GM13976 (cell line): ENCODE measurements around the gene TRIM60.
"Not testable (repeated sequence)": the region's sequence is repeated elsewhere in the genome, so short reads cannot be mapped to it uniquely, and the experiment has no call there.

Experiments
- DNase-seq: peaks from one replicate; pipeline ENCODE4 v3.0.0; 2012; ENCODE audit warnings: low spot score
- in situ Hi-C: fragments of 300-500 bp; cut with MboI; formaldehyde crosslinking; loops from one replicate; pipeline ENCODE4 v1.12.0; 2022; ENCODE audit warnings: low sequenced_read_pairs, mixed read lengths, inconsistent platforms; ENCODE audit not compliant: unreplicated experiment
- TF ChIP-seq, protein P1 (sequence below): IDR thresholded peaks from 2 replicates; pipeline ENCODE4 v1.5.1; 2012; ENCODE audit warnings: borderline replicate concordance, mild to moderate bottlenecking; ENCODE audit not compliant: insufficient read depth; ENCODE audit errors: extremely low read depth, missing control alignments, control extremely low read depth

The TRIM60 gene

GRCh38 chr4:165011403-165011802 lies 20.4 kb upstream of the TRIM60 start:
- DNase-seq, result no peak
- TF ChIP-seq, protein P1, sequence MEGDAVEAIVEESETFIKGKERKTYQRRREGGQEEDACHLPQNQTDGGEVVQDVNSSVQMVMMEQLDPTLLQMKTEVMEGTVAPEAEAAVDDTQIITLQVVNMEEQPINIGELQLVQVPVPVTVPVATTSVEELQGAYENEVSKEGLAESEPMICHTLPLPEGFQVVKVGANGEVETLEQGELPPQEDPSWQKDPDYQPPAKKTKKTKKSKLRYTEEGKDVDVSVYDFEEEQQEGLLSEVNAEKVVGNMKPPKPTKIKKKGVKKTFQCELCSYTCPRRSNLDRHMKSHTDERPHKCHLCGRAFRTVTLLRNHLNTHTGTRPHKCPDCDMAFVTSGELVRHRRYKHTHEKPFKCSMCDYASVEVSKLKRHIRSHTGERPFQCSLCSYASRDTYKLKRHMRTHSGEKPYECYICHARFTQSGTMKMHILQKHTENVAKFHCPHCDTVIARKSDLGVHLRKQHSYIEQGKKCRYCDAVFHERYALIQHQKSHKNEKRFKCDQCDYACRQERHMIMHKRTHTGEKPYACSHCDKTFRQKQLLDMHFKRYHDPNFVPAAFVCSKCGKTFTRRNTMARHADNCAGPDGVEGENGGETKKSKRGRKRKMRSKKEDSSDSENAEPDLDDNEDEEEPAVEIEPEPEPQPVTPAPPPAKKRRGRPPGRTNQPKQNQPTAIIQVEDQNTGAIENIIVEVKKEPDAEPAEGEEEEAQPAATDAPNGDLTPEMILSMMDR, result no peak
- in situ Hi-C loops, result no loop called here

DNA sequence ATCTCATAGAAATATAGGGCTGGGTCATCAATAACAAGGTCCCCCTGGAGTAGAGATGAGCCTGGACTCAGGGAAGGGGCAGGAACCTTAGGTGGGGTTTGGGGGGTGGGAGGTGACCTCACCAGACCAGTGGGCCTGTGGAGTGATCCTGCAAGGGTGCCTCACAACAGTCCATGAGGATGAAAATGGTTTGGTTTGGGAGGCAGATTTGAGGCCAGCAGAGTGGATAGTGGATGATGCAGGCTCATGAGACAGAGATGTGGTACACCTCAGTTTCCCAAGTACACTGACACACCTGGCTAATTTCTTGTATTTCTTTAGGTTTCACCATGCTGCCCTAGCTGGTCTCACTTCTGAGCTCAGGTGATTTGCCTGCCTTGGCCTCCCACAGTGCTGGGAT lies 18.1 kb upstream of the TRIM60 start:
- in situ Hi-C loops, result no loop called here

GRCh38 chr4:165016971-165017370 lies 14.8 kb upstream of the TRIM60 start:
- TF ChIP-seq, protein P1, result no peak
- DNase-seq, result no peak
- in situ Hi-C loops, result no loop called here

More for the DNA sequence above, 18.1 kb upstream of the TRIM60 start:
- TF ChIP-seq, protein P1, result no peak
- DNase-seq, result no peak

DNA sequence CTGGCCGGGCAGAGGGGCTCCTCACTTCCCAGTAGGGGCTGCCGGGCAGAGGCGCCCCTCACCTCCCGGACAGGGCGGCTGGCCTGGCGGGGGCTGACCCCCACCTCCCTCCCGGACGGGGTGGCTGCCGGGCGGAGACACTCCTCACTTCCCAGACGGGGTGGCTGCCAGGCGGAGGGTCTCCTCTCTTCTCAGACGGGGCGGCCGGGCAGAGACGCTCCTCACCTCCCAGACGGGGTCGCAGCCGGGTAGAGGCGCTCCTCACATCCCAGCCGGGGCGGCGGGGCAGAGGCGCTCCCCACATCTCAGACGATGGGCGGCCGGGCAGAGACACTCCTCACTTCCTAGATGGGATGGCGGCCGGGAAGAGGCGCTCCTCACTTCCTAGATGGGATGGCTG lies 11.8 kb upstream of the TRIM60 start:
- in situ Hi-C loops, DNase-seq: not testable (repeated sequence)

DNA sequence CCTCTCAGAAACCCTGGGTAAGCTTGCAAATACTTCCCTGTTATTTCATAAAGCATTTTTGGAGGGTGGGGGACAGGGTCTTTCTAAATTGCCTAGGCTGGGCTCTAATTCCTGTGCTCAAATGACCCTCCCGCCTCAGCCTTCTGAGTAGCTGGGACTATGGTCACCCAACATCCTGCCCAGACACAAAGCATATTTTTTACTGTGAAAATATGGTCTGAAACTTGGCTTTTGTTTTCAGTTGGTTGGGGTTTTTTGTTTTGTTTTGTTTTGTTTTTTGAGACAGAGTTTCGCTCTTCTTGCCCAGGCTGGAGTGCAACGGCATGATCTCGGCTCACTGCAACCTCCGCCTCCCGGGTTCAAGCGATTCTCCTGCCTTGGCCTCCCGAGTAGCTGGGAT lies 6.0 kb upstream of the TRIM60 start:
- DNase-seq, in situ Hi-C loops: not testable (repeated sequence)

GRCh38 chr4:165027762-165028402 lies 3.9 kb upstream of the TRIM60 start:
- in situ Hi-C loops, result no loop called here
- TF ChIP-seq, protein P1, result no peak

GRCh38 chr4:165048170-165048569 lies 16.4 kb downstream of the TRIM60 start:
- DNase-seq, result no peak
- in situ Hi-C loops, result no loop called here
- TF ChIP-seq, protein P1, result no peak

More at GRCh38 chr4:165027762-165028402, 3.9 kb upstream of the TRIM60 start:
- no peak for DNase-seq

DNA sequence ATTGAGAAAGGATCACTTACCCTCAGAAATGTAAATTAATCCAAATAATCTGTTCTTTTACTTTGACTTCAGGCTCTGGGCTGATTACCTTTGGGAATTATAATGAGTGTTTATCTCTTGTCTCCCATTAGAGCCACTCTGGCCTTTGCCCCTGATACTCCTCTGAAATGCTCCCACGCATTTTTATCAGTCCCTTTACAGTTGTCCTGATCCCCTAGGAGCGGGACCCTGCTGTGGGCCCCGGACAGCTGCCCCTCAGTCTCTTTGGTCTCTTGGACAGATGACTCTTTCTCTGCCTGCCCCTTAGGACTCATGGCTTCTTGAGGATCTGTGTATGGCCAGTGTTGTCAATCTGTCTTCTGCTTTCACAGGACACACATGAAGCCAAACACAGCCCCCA lies 20.8 kb downstream of the TRIM60 start:
- in situ Hi-C loops, result no loop called here
- TF ChIP-seq, protein P1, result no peak
- no peak for DNase-seq
